ENCODE measurements around the gene BTRC. TPM values are rescaled to one million over a fixed set of nuclear protein-coding genes. Genes with fewer than 3 reads are reported as not detected.

Gene BTRC
- total and polyA plus RNA-seq, 10 of the 15 experiments (the other 5 are each of a cell fraction or from before 2014, with no cell fraction given): 2.2 to 18.6 (median 8.6) TPM

DNA sequence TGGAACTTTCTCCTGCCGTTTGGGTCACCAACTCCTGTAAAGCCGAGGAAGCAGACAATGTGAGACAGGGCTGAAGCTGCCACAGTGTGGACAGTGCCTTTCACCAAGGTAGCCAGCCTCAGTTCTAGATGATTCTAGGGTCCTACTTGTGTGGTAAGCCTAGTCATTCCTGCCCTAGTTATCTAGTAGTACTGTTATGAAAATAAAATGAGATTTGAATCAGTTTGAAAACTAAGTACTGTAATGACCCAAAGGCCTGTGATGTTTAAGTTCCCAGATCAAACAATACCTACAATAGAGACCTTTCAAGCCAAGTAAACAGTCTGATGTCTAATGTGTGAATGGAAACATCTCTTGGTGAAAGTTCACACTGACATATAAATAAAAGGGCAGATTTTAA is 197.0 kb downstream of the BTRC start:
- Histone ChIP-seq H4K20me1 (ENCODE audit: control insufficient read depth, insufficient read depth) (no peaks in the 10 kb centered on the region), H3K9ac (ENCODE audit: control insufficient read depth, insufficient read depth, low read length) (no peak overlapping the region), H3K36me3 (ENCODE audit: control insufficient read depth in 2 of 2, insufficient read depth in 2 of 2, low read length in 1 of 2) (peaks cover 0 to 3% of the 10 kb centered on the region in 2 experiments; a peak in 2 of 4 replicates), H3K4me3 (no peak overlapping the region), H3K79me2 (ENCODE audit: control insufficient read depth, insufficient read depth, low read length) (no peaks in the 10 kb centered on the region), H2AFZ (ENCODE audit: control insufficient read depth, low read depth, low read length) (no peak overlapping the region), H3K4me2 (ENCODE audit: control insufficient read depth, insufficient read depth) (no peak overlapping the region), H3K9me3 (replicated peaks; ENCODE audit: control insufficient read depth, insufficient read depth, low read length) (no peaks in the 10 kb centered on the region), H3K27ac (ENCODE audit: control insufficient read depth, insufficient read depth) (no peak overlapping the region), H3K27me3 (replicated peaks in 1 of 2; ENCODE audit: control insufficient read depth in 2 of 2, insufficient read depth in 2 of 2, low read length in 1 of 2) (no peaks in the 10 kb centered on the region), H3K4me1 (ENCODE audit: control insufficient read depth, insufficient read depth, low read length) (no peaks in the 10 kb centered on the region)
- CTCF ChIA-PET: interaction anchor here (0.7 to 1.2 kb wide), 3 partner anchors 9 to 20 kb away, joined by 3 read pairs; no protein-coding TSS in a partner anchor
- SMC1A ChIA-PET (ENCODE audit: uncharacterized antibody, unreplicated experiment): no interaction called here
- WGBS (ENCODE audit: insufficient coverage, insufficient replicate concordance, low lambda C conversion rate, missing lambda C conversion rate): 95% methylated on average over 2 of the region's 2 CpGs
- intact Hi-C loops (cut with micrococcal nuclease; ENCODE audit: unreplicated experiment): no loop called here
- no peak for DNase-seq (ENCODE audit: low read depth, low spot score)
- in situ Hi-C loops (cut with MboI): no loop called here
- RAD21 ChIA-PET (ENCODE audit: unreplicated experiment): no interaction called here
- FAIRE-seq: no peak
- POLR2A ChIA-PET: no interaction called here
- TF ChIP-seq RUNX3 (IDR thresholded peaks at IDR 0.05; ENCODE audit: low read length) (peak; percentile 41), BCL11A (IDR thresholded peaks at IDR 0.05; ENCODE audit: low read depth, low read length) (peak; percentile 32; the same call in 1 of the 2 replicates), SMARCA5 (IDR thresholded peaks at IDR 0.05) (no peak), JUNB (IDR thresholded peaks at IDR 0.05) (peak; percentile 74), BMI1 (IDR thresholded peaks at IDR 0.05; ENCODE audit: borderline replicate concordance) (no peak), TCF7 (IDR thresholded peaks at IDR 0.05; ENCODE audit: borderline replicate concordance) (peak; percentile 38; the same call in 1 of the 2 replicates), GABPA (IDR thresholded peaks at IDR 0.05; ENCODE audit: low read depth) (no peak)
- TF ChIP-seq, protein P1, sequence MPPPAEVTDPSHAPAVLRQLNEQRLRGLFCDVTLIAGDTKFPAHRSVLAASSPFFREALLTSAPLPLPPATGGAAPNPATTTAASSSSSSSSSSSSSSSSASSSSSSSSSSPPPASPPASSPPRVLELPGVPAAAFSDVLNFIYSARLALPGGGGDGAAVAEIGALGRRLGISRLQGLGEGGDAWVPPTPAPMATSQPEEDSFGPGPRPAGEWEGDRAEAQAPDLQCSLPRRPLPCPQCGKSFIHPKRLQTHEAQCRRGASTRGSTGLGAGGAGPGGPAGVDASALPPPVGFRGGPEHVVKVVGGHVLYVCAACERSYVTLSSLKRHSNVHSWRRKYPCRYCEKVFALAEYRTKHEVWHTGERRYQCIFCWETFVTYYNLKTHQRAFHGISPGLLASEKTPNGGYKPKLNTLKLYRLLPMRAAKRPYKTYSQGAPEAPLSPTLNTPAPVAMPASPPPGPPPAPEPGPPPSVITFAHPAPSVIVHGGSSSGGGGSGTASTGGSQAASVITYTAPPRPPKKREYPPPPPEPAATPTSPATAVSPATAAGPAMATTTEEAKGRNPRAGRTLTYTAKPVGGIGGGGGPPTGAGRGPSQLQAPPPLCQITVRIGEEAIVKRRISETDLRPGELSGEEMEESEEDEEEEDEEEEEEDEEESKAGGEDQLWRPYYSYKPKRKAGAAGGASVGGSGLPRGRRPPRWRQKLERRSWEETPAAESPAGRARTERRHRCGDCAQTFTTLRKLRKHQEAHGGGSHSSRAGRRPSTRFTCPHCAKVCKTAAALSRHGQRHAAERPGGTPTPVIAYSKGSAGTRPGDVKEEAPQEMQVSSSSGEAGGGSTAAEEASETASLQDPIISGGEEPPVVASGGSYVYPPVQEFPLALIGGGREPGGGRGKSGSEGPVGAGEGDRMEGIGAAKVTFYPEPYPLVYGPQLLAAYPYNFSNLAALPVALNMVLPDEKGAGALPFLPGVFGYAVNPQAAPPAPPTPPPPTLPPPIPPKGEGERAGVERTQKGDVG (CRISPR knock-in tag; IDR thresholded peaks at IDR 0.05): no peak
- TF ChIP-seq, protein P2, sequence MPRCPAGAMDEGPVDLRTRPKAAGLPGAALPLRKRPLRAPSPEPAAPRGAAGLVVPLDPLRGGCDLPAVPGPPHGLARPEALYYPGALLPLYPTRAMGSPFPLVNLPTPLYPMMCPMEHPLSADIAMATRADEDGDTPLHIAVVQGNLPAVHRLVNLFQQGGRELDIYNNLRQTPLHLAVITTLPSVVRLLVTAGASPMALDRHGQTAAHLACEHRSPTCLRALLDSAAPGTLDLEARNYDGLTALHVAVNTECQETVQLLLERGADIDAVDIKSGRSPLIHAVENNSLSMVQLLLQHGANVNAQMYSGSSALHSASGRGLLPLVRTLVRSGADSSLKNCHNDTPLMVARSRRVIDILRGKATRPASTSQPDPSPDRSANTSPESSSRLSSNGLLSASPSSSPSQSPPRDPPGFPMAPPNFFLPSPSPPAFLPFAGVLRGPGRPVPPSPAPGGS (IDR thresholded peaks at IDR 0.05; ENCODE audit: borderline replicate concordance, insufficient read depth, low read depth, low read length, poor library complexity, severe bottlenecking): no peak
- BruUV-seq (replicated peaks): no TSS peak
- peak; percentile 37; the same call in 1 of the 3 replicates for ATAC-seq

All from GM12878 (cell line).